Karpas-422 (cell line): Measurements from ENCODE around the gene REC8. TPM values are rescaled to one million over a fixed set of nuclear protein-coding genes. Genes with fewer than 3 reads are reported as not detected.

Experiments used
- DNase-seq: peaks from one replicate; pipeline ENCODE4 v3.0.0-alpha.2; 2015
- H2AFZ ChIP-seq: fragments of 200-600 bp; sonication (generic); 2 replicates; pipeline ENCODE4 v1.6.1; 2014; ENCODE audit warnings: antibody characterized with exemption, low read length, mixed read lengths
- H3K27ac ChIP-seq: fragments of 200-600 bp; sonication (generic); 2 replicates; pipeline ENCODE4 v1.5.1; 2014; ENCODE audit warnings: mild to moderate bottlenecking, low read length, moderate library complexity
- H3K27me3 ChIP-seq: fragments of 200-600 bp; sonication (generic); 2 replicates; pipeline ENCODE4 v1.6.1; 2014; ENCODE audit warnings: low read length, mixed read lengths
- H3K36me3 ChIP-seq: fragments of 200-600 bp; sonication (generic); 2 replicates; pipeline ENCODE4 v1.6.1; 2014; ENCODE audit warnings: low read length, mixed read lengths; ENCODE audit not compliant: insufficient read depth
- H3K4me1 ChIP-seq: fragments of 200-600 bp; sonication (generic); 2 replicates; pipeline ENCODE4 v1.6.1; 2014; ENCODE audit warnings: mild to moderate bottlenecking, low read length, mixed read lengths
- H3K4me2 ChIP-seq: fragments of 200-600 bp; sonication (generic); 2 replicates; pipeline ENCODE4 v1.6.1; 2014; ENCODE audit warnings: low read length, low read depth, mild to moderate bottlenecking; ENCODE audit not compliant: poor library complexity, severe bottlenecking
- H3K4me3 ChIP-seq: fragments of 200-600 bp; sonication (generic); 2 replicates; pipeline ENCODE4 v1.5.1; 2014; ENCODE audit warnings: mild to moderate bottlenecking, antibody characterized with exemption, low read length, mixed read lengths
- H3K79me2 ChIP-seq: fragments of 200-600 bp; sonication (generic); 2 replicates; pipeline ENCODE4 v1.6.1; 2014; ENCODE audit warnings: mild to moderate bottlenecking, low read length, mixed read lengths
- H3K9ac ChIP-seq: fragments of 200-600 bp; sonication (generic); 2 replicates; pipeline ENCODE4 v1.6.0; 2014; ENCODE audit warnings: low read length
- H3K9me2 ChIP-seq: fragments of 200-600 bp; sonication (generic), shearing (Covaris generic); replicated peaks from 2 replicates; pipeline ENCODE4 v1.6.0; 2014; ENCODE audit warnings: mild to moderate bottlenecking, low read length, moderate library complexity; ENCODE audit not compliant: insufficient read depth
- H3K9me3 ChIP-seq: fragments of 300-700, 200-600 bp; sonication (generic); 2 replicates; pipeline ENCODE4 v1.6.1; 2014; ENCODE audit warnings: low read length, mixed read lengths
- H4K20me1 ChIP-seq: fragments of 200-600 bp; sonication (generic); 2 replicates; pipeline ENCODE4 v1.6.1; 2014; ENCODE audit warnings: mild to moderate bottlenecking, antibody characterized with exemption, low read length, low read depth; ENCODE audit not compliant: insufficient read depth
- total RNA-seq: library from RNA; depleted of rRNA; stranded (reverse); fragments of >200 nt; shearing (Covaris generic); gene quantifications from 2 replicates; pipeline ENCODE4 v1.2.3, GENCODE V29; 2014; ENCODE audit warnings: low replicate concordance

The REC8 gene
- total RNA-seq, 1 experiment from 2014 or later, result 22.1 TPM

- Histone ChIP-seq H3K27ac (no peak overlapping the region), H3K4me1 (no peaks in the 10 kb centered on the region), H3K4me3 (no peak overlapping the region), H3K9ac (no peak overlapping the region), H3K36me3 (peaks cover 72% of the 10 kb centered on the region), H3K79me2 (0 out of 2 replicates have a peak, but pooled peaks cover 3% of the 10 kb centered on the region), H3K27me3 (no peaks in the 10 kb centered on the region), H3K4me2 (no peak overlapping the region), H3K9me2 (no peaks in the 10 kb centered on the region), H2AFZ (no peak overlapping the region), H3K9me3 (peaks cover 8% of the 10 kb centered on the region), H4K20me1 (no peaks in the 10 kb centered on the region)
- DNase-seq, result no peak
These were observed 32.6 kb downstream of the REC8 start for GRCh38 chr14:24204163-24205146.

DNA sequence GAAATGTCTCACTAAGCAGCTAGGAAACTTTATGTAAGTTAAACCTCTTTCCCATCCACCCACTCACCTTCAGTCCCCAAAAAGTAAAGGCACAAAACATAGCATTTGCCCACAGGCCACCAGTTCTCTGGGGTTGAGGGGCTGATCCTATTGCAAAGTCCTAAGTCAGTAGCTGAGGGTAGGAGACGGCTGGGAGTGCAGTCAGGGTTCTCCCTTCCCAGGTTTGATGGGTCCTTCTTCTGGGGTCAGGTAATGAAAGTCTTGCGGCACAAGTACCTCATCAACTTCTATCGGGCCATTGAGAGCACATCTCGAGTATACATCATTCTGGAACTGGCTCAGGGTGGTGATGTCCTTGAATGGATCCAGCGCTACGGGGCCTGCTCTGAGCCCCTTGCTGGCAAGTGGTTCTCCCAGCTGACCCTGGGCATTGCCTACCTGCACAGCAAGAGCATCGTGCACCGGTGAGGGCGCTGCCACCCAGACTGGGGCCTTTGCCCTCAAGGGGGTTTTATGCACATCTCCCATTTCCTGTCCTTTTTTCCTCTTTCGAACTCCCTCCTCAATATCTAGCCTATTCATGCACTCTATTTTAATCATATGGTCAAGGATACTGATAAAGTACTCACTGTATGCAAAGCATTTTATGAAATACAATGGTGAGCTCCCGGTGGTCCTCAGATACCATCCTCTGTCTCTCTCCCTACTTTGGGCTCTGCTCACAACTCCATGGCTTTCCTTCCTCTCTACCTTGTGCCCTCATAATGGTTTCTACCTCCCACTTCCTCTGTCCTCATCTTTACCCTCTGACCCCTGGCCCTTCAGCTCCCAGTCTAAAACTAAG, 34.6 kb downstream of the REC8 start:
- Histone ChIP-seq H3K36me3 (peaks cover 85% of the 10 kb centered on the region), H3K9me2 (no peaks in the 10 kb centered on the region), H3K27ac (no peak overlapping the region), H4K20me1 (no peaks in the 10 kb centered on the region), H2AFZ (no peak overlapping the region), H3K27me3 (no peaks in the 10 kb centered on the region), H3K79me2 (peaks cover 6% of the 10 kb centered on the region), H3K4me2 (no peak overlapping the region), H3K4me1 (peaks cover under 1% of the 10 kb centered on the region; the same call in 1 of the 2 replicates), H3K9ac (no peak overlapping the region), H3K4me3 (no peak overlapping the region), H3K9me3 (peaks cover 8% of the 10 kb centered on the region)
- DNase-seq, result no peak

DNA sequence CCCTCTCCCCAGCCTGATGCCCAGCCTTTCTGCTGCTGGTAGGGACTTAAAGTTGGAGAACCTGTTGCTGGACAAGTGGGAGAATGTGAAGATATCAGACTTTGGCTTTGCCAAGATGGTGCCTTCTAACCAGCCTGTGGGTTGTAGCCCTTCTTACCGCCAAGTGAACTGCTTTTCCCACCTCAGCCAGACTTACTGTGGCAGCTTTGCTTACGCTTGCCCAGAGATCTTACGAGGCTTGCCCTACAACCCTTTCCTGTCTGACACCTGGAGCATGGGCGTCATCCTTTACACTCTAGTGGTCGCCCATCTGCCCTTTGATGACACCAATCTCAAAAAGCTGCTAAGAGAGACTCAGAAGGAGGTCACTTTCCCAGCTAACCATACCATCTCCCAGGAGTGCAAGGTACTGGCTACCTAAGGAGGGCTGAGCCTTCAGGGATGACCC, 35.2 kb downstream of the REC8 start:
- Histone ChIP-seq H2AFZ (no peak overlapping the region), H3K4me2 (no peak overlapping the region), H3K4me1 (peaks cover 7% of the 10 kb centered on the region), H3K27me3 (no peaks in the 10 kb centered on the region), H3K36me3 (peaks cover 86% of the 10 kb centered on the region), H3K27ac (no peak overlapping the region), H3K9ac (no peak overlapping the region), H3K9me2 (no peaks in the 10 kb centered on the region), H3K79me2 (peaks cover 11% of the 10 kb centered on the region), H3K9me3 (peaks cover 6% of the 10 kb centered on the region), H4K20me1 (no peaks in the 10 kb centered on the region), H3K4me3 (no peak overlapping the region)
- DNase-seq, result no peak

DNA sequence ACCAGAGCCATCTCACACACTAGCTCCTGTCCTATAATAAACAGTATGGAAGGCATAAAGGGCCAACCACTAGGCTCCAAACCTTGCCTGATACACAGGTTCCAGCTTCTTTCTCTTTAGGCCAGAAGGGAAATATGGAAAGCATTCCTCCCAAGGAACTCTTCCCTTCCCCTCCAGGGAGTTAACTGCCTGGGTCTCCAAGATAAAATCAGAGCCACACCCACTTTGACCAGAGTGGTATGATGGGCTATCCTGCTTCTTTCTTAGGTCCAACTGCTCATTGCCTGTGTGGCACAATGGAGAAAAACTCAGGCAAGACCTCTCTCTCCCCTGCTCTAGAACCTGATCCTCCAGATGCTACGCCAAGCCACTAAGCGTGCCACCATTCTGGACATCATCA, 35.7 kb downstream of the REC8 start:
- DNase-seq, result no peak
- H3K4me3 ChIP-seq, result no peak overlapping the region
- no peaks in the 10 kb centered on the region for H3K27me3 ChIP-seq
- H3K9me2 ChIP-seq, result no peaks in the 10 kb centered on the region
- peaks cover 6% of the 10 kb centered on the region for H3K9me3 ChIP-seq
- no peak overlapping the region for H3K9ac ChIP-seq
- no peak overlapping the region for H3K4me2 ChIP-seq
- peaks cover 11% of the 10 kb centered on the region for H3K4me1 ChIP-seq
- no peak overlapping the region for H3K27ac ChIP-seq
- peaks cover 15% of the 10 kb centered on the region for H3K79me2 ChIP-seq
- no peak overlapping the region for H2AFZ ChIP-seq
- peaks cover 82% of the 10 kb centered on the region for H3K36me3 ChIP-seq
- H4K20me1 ChIP-seq, result no peaks in the 10 kb centered on the region

DNA sequence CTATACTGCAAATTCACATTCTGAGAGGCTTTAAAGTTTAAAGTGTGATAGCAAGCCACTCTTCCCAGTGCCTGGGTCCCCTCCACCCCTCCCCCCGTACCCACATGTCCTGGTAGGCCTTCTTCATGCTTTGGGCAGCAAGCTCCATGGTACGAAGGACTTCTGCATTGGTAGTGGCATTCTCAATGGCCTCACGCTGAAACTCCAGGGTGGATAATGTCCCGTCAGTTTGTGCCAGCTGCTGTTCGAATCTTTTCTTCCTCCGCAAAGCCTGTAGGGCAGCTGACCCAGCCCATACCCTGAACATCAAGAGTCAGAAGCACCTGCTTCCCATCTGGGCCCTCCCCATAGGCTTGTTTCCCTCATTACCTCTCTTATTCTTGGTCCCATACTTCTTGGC, 39.4 kb downstream of the REC8 start:
- no peak for DNase-seq
- H3K79me2 ChIP-seq, result peaks cover 20% of the 10 kb centered on the region
- no peak overlapping the region for H3K27ac ChIP-seq
- H3K9ac ChIP-seq, result no peak overlapping the region
- no peak overlapping the region for H3K4me2 ChIP-seq
- H4K20me1 ChIP-seq, result no peaks in the 10 kb centered on the region
- no peak overlapping the region for H2AFZ ChIP-seq
- H3K9me3 ChIP-seq, result no peaks in the 10 kb centered on the region
- no peaks in the 10 kb centered on the region for H3K27me3 ChIP-seq
- H3K4me3 ChIP-seq, result no peak overlapping the region
- peaks cover 52% of the 10 kb centered on the region for H3K36me3 ChIP-seq
- H3K4me1 ChIP-seq, result peaks cover 34% of the 10 kb centered on the region
- H3K9me2 ChIP-seq, result no peaks in the 10 kb centered on the region

DNA sequence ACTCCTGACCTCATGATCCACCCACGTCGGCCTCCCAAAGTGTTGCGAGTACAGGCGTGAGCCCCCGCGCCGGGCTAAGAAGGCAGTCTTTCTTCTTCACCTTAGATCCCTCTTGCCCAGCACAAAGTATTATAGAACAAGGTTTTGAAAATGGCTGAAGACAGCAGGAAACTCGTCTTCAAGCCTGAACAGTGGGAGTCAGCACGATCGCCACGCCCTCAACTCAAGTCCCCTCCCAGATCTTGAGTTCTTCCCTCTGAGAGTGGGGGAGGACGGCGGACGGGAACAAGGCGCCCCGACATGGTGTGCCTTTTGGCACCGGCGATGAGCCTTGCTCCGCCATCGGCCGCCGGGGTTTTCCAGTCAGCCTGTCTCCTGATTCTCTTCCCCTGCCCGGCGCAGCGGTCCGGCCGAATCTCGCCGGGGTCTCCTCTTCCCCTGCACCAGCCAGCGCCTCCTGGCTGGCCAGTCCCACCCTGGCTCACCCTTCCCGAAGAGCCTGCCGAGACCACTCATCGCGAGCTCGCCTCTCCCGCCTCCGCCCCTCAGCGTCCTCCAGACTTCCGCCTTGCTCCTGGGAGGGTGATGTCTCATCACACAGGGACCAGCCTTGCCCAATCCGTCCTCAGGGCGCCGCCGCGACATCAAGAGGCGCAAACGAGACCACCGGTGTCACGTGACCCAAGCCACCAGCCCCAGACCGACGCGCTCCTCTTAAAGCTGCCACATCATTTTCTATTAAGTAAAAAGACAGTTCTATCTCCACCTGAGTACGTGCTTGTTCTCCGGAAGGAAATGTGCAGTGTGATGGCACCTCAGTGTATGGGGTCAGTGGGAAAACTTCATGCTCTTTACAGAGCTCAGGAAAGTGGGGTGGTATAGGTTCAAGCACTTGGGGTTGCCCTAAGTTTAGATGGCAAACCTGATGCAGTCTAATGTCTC, 41.3 kb downstream of the REC8 start, which contains the start of gene CHMP4A:
CHMP4A (minus strand) TSS at position 565 of the 942 bp plus-strand sequence; CDS start at position 516, 49 bp downstream.
- peaks cover 40% of the 10 kb centered on the region for H3K4me1 ChIP-seq

GRCh38 chr14:24213866-24214662, 42.2 kb downstream of the REC8 start:
- no peaks in the 10 kb centered on the region for H3K9me3 ChIP-seq
- peaks cover 22% of the 10 kb centered on the region for H3K79me2 ChIP-seq
- peak overlapping the region; percentile 75 for H3K27ac ChIP-seq
- H3K27me3 ChIP-seq, result no peaks in the 10 kb centered on the region
- H3K36me3 ChIP-seq, result peaks cover 28% of the 10 kb centered on the region
- peak overlapping the region; percentile 81 for H3K4me2 ChIP-seq
- no peak for DNase-seq
- no peak overlapping the region for H2AFZ ChIP-seq
- peaks cover 40% of the 10 kb centered on the region for H3K4me1 ChIP-seq
- H3K4me3 ChIP-seq, result peak overlapping the region; percentile 83
- no peaks in the 10 kb centered on the region for H4K20me1 ChIP-seq
- H3K9me2 ChIP-seq, result no peaks in the 10 kb centered on the region
- H3K9ac ChIP-seq, result peak overlapping the region; percentile 91

More for the DNA sequence above, 41.3 kb downstream of the REC8 start, which contains the start of gene CHMP4A:
- Histone ChIP-seq H3K9me2 (no peaks in the 10 kb centered on the region), H4K20me1 (no peaks in the 10 kb centered on the region), H3K27ac (peak within 1 kb of the TSS; percentile 82), H3K27me3 (no peaks in the 10 kb centered on the region), H3K4me2 (peak within 1 kb of the TSS; percentile 81), H3K9ac (peak within 1 kb of the TSS; percentile 91), H3K9me3 (no peaks in the 10 kb centered on the region), H3K36me3 (peaks cover 33% of the 10 kb centered on the region), H2AFZ (no peak within 1 kb of the TSS; the same call in 1 of the 2 replicates), H3K79me2 (peaks cover 20% of the 10 kb centered on the region), H3K4me3 (peak within 1 kb of the TSS; percentile 83)
- peak; percentile 100 for DNase-seq
